ENCODE data around the gene UBAC2.

Gene UBAC2

DNA sequence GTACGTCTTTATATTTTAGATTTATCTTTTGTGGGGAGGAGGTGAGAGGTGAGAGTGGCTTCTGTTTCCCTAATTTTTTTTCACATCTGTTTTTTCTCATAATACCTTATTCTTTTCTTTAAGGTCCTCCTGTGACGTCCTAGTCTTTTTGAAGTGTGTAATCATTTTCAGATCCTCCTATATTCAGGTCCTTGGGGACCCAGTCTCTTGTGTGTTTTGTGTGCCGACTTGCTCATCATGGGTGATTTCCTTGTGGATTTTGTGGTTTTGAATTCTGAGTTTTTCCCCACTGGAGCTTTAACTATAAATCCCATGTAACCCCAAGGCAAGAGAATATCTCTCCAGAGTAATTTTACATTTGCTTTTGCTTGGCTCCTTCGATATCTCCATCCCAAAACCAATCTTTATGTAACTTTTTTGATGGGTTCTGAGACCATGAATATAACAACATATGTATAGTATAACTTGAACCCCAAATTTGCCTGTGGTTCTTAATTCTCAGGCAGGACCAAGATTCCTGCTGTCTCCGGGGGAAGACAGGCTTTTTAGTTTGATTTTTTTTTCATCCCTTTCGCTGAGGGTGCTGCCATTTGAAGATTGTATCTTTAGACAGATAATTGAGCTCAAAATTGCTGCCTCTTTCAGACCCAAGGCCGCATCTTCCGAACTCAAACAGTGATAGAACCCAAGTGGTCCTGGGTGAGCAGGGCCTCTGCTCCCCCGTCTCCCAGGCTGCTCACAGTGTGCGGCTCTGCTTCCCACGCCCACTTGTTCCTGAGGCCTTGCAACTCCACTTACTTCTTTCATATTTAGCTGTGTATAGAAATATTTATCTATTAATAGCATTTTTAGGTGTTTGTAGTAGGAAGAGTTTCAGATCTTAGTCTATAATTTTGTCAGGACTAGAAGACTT is 165.7 kb downstream of the UBAC2 start:
- no peaks in the 10 kb centered on the region for H3K9me3 ChIP-seq (ENCODE audit: control insufficient read depth in 2 of 2, low read length in 2 of 2)
- H3K27me3 ChIP-seq (ENCODE audit: control insufficient read depth in 2 of 2, insufficient read depth in 2 of 2, low read length in 2 of 2) = no peaks in the 10 kb centered on the region
- no peak overlapping the region for H3K9ac ChIP-seq (ENCODE audit: low read depth in 1 of 2, low read length in 2 of 2)
- no peak overlapping the region for H3K4me3 ChIP-seq (ENCODE audit: low read length in 2 of 2)
- H3K27ac ChIP-seq (ENCODE audit: low read depth in 2 of 2, low read length in 2 of 2) = peak overlapping the region in 1 of 2 donors; percentile 16
- peaks cover 0 to 9% of the 10 kb centered on the region in 2 donors for H3K4me1 ChIP-seq (ENCODE audit: control insufficient read depth in 2 of 2, insufficient read depth in 2 of 2, low read length in 2 of 2)
- H3K36me3 ChIP-seq (ENCODE audit: control insufficient read depth in 2 of 2, insufficient read depth in 2 of 2, low read length in 2 of 2) = peaks cover 7 to 8% of the 10 kb centered on the region in 2 donors

GRCh38 chr13:99367106-99367616 is 166.5 kb downstream of the UBAC2 start:
- no peak overlapping the region for H3K9ac ChIP-seq (ENCODE audit: low read depth in 1 of 2, low read length in 2 of 2)
- no peaks in the 10 kb centered on the region for H3K9me3 ChIP-seq (ENCODE audit: control insufficient read depth in 2 of 2, low read length in 2 of 2)
- H3K36me3 ChIP-seq (ENCODE audit: control insufficient read depth in 2 of 2, insufficient read depth in 2 of 2, low read length in 2 of 2) = peaks cover 4 to 8% of the 10 kb centered on the region in 2 donors
- H3K4me1 ChIP-seq (ENCODE audit: control insufficient read depth in 2 of 2, insufficient read depth in 2 of 2, low read length in 2 of 2) = peaks cover 0 to 9% of the 10 kb centered on the region in 2 donors
- H3K27me3 ChIP-seq (ENCODE audit: control insufficient read depth in 2 of 2, insufficient read depth in 2 of 2, low read length in 2 of 2) = no peaks in the 10 kb centered on the region
- H3K27ac ChIP-seq (ENCODE audit: low read depth in 2 of 2, low read length in 2 of 2) = no peak overlapping the region
- H3K4me3 ChIP-seq (ENCODE audit: low read length in 2 of 2) = no peak overlapping the region

DNA sequence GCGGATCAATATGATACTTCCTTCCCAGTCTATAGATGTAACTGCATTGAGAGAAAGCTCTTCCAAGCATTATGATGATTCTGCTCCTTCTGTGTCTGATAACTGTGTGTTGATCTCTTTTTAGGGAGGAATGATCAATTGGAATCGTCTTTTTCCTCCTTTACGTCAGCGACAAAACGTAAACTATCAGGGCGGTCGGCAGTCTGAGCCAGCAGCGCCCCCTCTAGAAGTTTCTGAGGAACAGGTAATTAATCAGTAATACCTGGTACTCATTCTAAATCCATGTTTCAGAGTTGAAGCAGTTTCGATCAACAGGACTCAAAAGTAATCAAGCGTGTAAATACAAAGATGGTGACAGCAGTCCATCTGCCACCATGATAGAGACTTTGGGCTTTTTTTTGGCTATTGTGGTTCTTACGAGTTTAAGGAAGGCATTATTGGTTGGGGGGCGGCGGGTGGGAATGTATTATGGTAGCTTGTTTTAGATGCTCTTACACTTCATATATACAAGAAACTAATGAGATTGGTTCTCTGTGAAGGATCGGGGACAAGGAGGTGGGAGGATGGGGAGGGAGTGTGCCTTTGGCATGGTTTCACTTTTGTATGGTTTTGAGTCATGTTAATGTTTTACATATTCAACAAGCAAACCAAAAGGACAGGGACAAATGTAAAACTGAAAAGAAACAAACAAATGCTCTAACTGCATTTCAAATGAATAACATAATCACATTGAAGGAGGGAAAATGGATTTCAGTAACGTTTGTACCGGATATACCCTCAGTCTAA is 167.2 kb downstream of the UBAC2 start:
- Histone ChIP-seq H3K4me1 (ENCODE audit: control insufficient read depth in 2 of 2, insufficient read depth in 2 of 2, low read length in 2 of 2) (peaks cover 0 to 9% of the 10 kb centered on the region in 2 donors), H3K9ac (ENCODE audit: low read depth in 1 of 2, low read length in 2 of 2) (peak overlapping the region in 1 of 2 donors; percentile 19), H3K36me3 (ENCODE audit: control insufficient read depth in 2 of 2, insufficient read depth in 2 of 2, low read length in 2 of 2) (peaks cover 4 to 8% of the 10 kb centered on the region in 2 donors), H3K27ac (ENCODE audit: low read depth in 2 of 2, low read length in 2 of 2) (peak overlapping the region; percentile 35 to 64), H3K4me3 (ENCODE audit: low read length in 2 of 2) (no peak overlapping the region), H3K9me3 (ENCODE audit: control insufficient read depth in 2 of 2, low read length in 2 of 2) (no peaks in the 10 kb centered on the region), H3K27me3 (ENCODE audit: control insufficient read depth in 2 of 2, insufficient read depth in 2 of 2, low read length in 2 of 2) (no peaks in the 10 kb centered on the region)

GRCh38 chr13:99370481-99371275 is 170.0 kb downstream of the UBAC2 start:
- H3K9me3 ChIP-seq (ENCODE audit: control insufficient read depth in 2 of 2, low read length in 2 of 2) = no peaks in the 10 kb centered on the region
- no peak overlapping the region for H3K4me3 ChIP-seq (ENCODE audit: low read length in 2 of 2)
- peaks cover 0 to 9% of the 10 kb centered on the region in 2 donors for H3K4me1 ChIP-seq (ENCODE audit: control insufficient read depth in 2 of 2, insufficient read depth in 2 of 2, low read length in 2 of 2)
- H3K27me3 ChIP-seq (ENCODE audit: control insufficient read depth in 2 of 2, insufficient read depth in 2 of 2, low read length in 2 of 2) = no peaks in the 10 kb centered on the region
- H3K27ac ChIP-seq (ENCODE audit: low read depth in 2 of 2, low read length in 2 of 2) = no peak overlapping the region
- no peak overlapping the region for H3K9ac ChIP-seq (ENCODE audit: low read depth in 1 of 2, low read length in 2 of 2)
- H3K36me3 ChIP-seq (ENCODE audit: control insufficient read depth in 2 of 2, insufficient read depth in 2 of 2, low read length in 2 of 2) = peaks cover 4 to 8% of the 10 kb centered on the region in 2 donors

DNA sequence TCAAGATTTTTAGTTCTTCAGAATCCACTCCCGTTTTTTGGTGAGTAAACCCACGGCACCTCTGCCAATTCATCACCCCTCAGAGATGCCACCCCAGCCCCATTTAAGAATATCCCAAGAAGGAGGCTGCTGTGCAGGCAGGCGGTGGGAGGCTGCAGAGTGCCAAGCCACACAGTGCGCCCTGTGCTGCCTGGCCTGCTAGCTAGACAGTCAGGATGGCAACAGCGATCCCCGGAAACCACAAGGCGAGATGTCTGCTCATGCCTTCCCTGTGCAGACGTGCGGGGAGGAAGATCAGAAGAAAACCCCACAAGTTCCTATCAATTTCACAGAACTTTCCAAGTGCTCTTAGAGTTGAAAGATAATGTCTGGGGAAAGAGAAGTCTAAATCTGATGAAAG is 171.3 kb downstream of the UBAC2 start:
- Histone ChIP-seq H3K4me1 (ENCODE audit: control insufficient read depth in 2 of 2, insufficient read depth in 2 of 2, low read length in 2 of 2) (peaks cover 3 to 13% of the 10 kb centered on the region in 2 donors), H3K36me3 (ENCODE audit: control insufficient read depth in 2 of 2, insufficient read depth in 2 of 2, low read length in 2 of 2) (peaks cover 6 to 11% of the 10 kb centered on the region in 2 donors), H3K9ac (ENCODE audit: low read depth in 1 of 2, low read length in 2 of 2) (no peak overlapping the region), H3K27ac (ENCODE audit: low read depth in 2 of 2, low read length in 2 of 2) (no peak overlapping the region), H3K9me3 (ENCODE audit: control insufficient read depth in 2 of 2, low read length in 2 of 2) (no peaks in the 10 kb centered on the region), H3K4me3 (ENCODE audit: low read length in 2 of 2) (no peak overlapping the region), H3K27me3 (ENCODE audit: control insufficient read depth in 2 of 2, insufficient read depth in 2 of 2, low read length in 2 of 2) (no peaks in the 10 kb centered on the region)

GRCh38 chr13:99373436-99373835 is 172.8 kb downstream of the UBAC2 start:
- Histone ChIP-seq H3K27me3 (ENCODE audit: control insufficient read depth in 2 of 2, insufficient read depth in 2 of 2, low read length in 2 of 2) (no peaks in the 10 kb centered on the region), H3K4me1 (ENCODE audit: control insufficient read depth in 2 of 2, insufficient read depth in 2 of 2, low read length in 2 of 2) (peaks cover 3 to 7% of the 10 kb centered on the region in 2 donors), H3K4me3 (ENCODE audit: low read length in 2 of 2) (no peak overlapping the region), H3K9me3 (ENCODE audit: control insufficient read depth in 2 of 2, low read length in 2 of 2) (no peaks in the 10 kb centered on the region), H3K36me3 (ENCODE audit: control insufficient read depth in 2 of 2, insufficient read depth in 2 of 2, low read length in 2 of 2) (peaks cover 14 to 17% of the 10 kb centered on the region in 2 donors), H3K27ac (ENCODE audit: low read depth in 2 of 2, low read length in 2 of 2) (no peak overlapping the region), H3K9ac (ENCODE audit: low read depth in 1 of 2, low read length in 2 of 2) (no peak overlapping the region)

DNA sequence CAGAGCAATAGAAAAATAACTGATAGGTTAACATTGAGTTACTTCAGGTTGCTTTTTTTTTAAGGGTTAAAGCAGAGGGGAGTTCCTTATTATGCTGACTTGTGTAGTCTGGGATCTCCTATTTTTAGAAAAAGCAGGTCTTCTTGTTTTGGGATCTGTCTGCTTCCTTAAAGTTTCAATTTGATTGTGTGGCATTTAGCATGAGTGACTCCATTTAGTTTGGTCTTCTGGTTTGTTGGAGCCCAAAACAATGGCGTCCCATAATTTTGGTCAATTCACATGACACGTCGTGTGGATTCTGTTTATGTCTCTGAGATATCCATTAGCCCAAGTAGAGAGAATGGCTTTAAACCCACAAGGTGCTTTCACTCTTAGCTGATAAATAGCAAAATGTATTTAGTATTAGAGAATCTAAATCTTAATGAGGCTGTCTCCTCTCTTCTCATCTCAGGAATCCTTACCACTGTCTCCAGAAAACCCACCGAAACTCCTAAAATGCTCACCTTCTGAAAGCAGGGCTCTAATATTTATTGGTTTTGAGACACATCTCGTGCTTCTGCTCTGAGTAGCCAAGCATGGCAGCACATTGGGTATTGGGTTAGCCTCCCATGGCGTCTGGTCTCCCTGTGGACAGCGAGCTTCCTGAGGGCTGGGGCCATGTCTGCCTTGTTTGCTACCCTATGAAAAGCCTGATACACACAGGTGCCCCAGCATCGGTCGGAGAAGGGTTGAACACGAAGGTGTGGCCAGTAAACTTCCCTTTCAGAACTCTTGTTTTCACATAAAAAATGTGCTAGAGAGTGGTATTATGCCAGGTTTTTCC is 173.7 kb downstream of the UBAC2 start:
- peak overlapping the region in 1 of 2 donors; percentile 73 for H3K27ac ChIP-seq (ENCODE audit: low read depth in 2 of 2, low read length in 2 of 2)
- peaks cover 10 to 13% of the 10 kb centered on the region in 2 donors for H3K36me3 ChIP-seq (ENCODE audit: control insufficient read depth in 2 of 2, insufficient read depth in 2 of 2, low read length in 2 of 2)
- no peaks in the 10 kb centered on the region for H3K27me3 ChIP-seq (ENCODE audit: control insufficient read depth in 2 of 2, insufficient read depth in 2 of 2, low read length in 2 of 2)
- no peak overlapping the region for H3K9ac ChIP-seq (ENCODE audit: low read depth in 1 of 2, low read length in 2 of 2)
- H3K4me3 ChIP-seq (ENCODE audit: low read length in 2 of 2) = no peak overlapping the region
- H3K4me1 ChIP-seq (ENCODE audit: control insufficient read depth in 2 of 2, insufficient read depth in 2 of 2, low read length in 2 of 2) = peaks cover 3% of the 10 kb centered on the region in 2 donors
- no peaks in the 10 kb centered on the region for H3K9me3 ChIP-seq (ENCODE audit: control insufficient read depth in 2 of 2, low read length in 2 of 2)

- Histone ChIP-seq H3K9ac (ENCODE audit: low read depth in 1 of 2, low read length in 2 of 2) (no peak overlapping the region), H3K9me3 (ENCODE audit: control insufficient read depth in 2 of 2, low read length in 2 of 2) (no peaks in the 10 kb centered on the region), H3K4me1 (ENCODE audit: control insufficient read depth in 2 of 2, insufficient read depth in 2 of 2, low read length in 2 of 2) (peaks cover 3 to 7% of the 10 kb centered on the region in 2 donors), H3K27me3 (ENCODE audit: control insufficient read depth in 2 of 2, insufficient read depth in 2 of 2, low read length in 2 of 2) (no peaks in the 10 kb centered on the region), H3K27ac (ENCODE audit: low read depth in 2 of 2, low read length in 2 of 2) (peak overlapping the region; percentile 59 to 73), H3K36me3 (ENCODE audit: control insufficient read depth in 2 of 2, insufficient read depth in 2 of 2, low read length in 2 of 2) (peaks cover 10 to 13% of the 10 kb centered on the region in 2 donors), H3K4me3 (ENCODE audit: low read length in 2 of 2) (no peak overlapping the region)
Measured at GRCh38 chr13:99374994-99375737, 174.5 kb downstream of the UBAC2 start.
